Neuronal stem cell (in vitro differentiated cells): ENCODE measurements around the gene QPCT.

ENCODE experiments used
- DNase-seq: peaks from one replicate; pipeline ENCODE4 v3.0.0-alpha.2; 2013; ENCODE audit warnings: low spot score
- H2AFZ ChIP-seq: one replicate; pipeline ENCODE4 v1.6.1; 2013; ENCODE audit warnings: mild to moderate bottlenecking, low read length, inconsistent platforms
- H2AK5ac ChIP-seq: 2 replicates; pipeline ENCODE4 v1.6.1; 2013; ENCODE audit warnings: low read depth, mild to moderate bottlenecking, inconsistent platforms, low read length, moderate library complexity, mixed read lengths
- H2BK120ac ChIP-seq: 2 replicates; pipeline ENCODE4 v1.6.1; 2013; ENCODE audit warnings: low read depth, mild to moderate bottlenecking, inconsistent platforms, low read length, moderate library complexity, mixed read lengths
- H2BK12ac ChIP-seq: one replicate; pipeline ENCODE4 v1.6.1; 2013; ENCODE audit warnings: low read length, inconsistent platforms
- H2BK15ac ChIP-seq: 2 replicates; pipeline ENCODE4 v1.6.1; 2013; ENCODE audit warnings: mild to moderate bottlenecking, low read length, inconsistent platforms, mixed read lengths
- H2BK5ac ChIP-seq: one replicate; pipeline ENCODE4 v1.6.1; 2013; ENCODE audit warnings: inconsistent platforms, mild to moderate bottlenecking, low read length, moderate library complexity
- H3K14ac ChIP-seq: one replicate; pipeline ENCODE4 v1.6.1; 2013; ENCODE audit warnings: low read length, inconsistent platforms
- H3K18ac ChIP-seq: 2 replicates; pipeline ENCODE4 v1.6.1; 2013; ENCODE audit warnings: low read length, inconsistent platforms
- H3K23ac ChIP-seq: 2 replicates; pipeline ENCODE4 v1.6.1; 2013; ENCODE audit warnings: low read depth, mild to moderate bottlenecking, mixed read lengths, low read length, inconsistent platforms; ENCODE audit not compliant: poor library complexity
- H3K27ac ChIP-seq: replicated peaks from 3 replicates; pipeline ENCODE4 v1.5.1; 2013; ENCODE audit warnings: low read length, inconsistent platforms
- H3K27me3 ChIP-seq, 3 experiments: 2 replicates each; pipeline ENCODE4 v1.6.1; 2013; ENCODE audit warnings: low read length in 3 of 3, mild to moderate bottlenecking in 2 of 3, inconsistent platforms in 1 of 3, low read depth in 1 of 3, mixed read lengths in 1 of 3, moderate library complexity in 1 of 3; ENCODE audit not compliant: control insufficient read depth in 3 of 3, insufficient read depth in 3 of 3
- H3K36me3 ChIP-seq, 2 donors: replicated peaks in 1 of 2; 2 replicates each; pipeline ENCODE4 v1.6.1; 2013; ENCODE audit warnings: low read length in 2 of 2; ENCODE audit not compliant: control insufficient read depth in 2 of 2, insufficient read depth in 2 of 2
- H3K4ac ChIP-seq: 2 replicates; pipeline ENCODE4 v1.6.1; 2013; ENCODE audit warnings: inconsistent platforms, mild to moderate bottlenecking, low read length, moderate library complexity
- H3K4me1 ChIP-seq, 2 donors: 1 replicate in 1 of 2; 2 replicates in 1 of 2; pipeline ENCODE4 v1.6.1; 2013; ENCODE audit warnings: low read length in 2 of 2, low read depth in 1 of 2; ENCODE audit not compliant: control insufficient read depth in 2 of 2, insufficient read depth in 1 of 2
- H3K4me2 ChIP-seq: one replicate; pipeline ENCODE4 v1.6.1; 2013; ENCODE audit warnings: mild to moderate bottlenecking, low read length, inconsistent platforms; ENCODE audit not compliant: insufficient read depth, poor library complexity, severe bottlenecking
- H3K4me3 ChIP-seq, 2 donors: 2 replicates each; pipeline ENCODE4 v1.5.1; 2013; ENCODE audit warnings: low read length in 2 of 2, mild to moderate bottlenecking in 2 of 2, inconsistent platforms in 1 of 2, moderate library complexity in 1 of 2
- H3K79me1 ChIP-seq: one replicate; pipeline ENCODE4 v1.6.1; 2013; ENCODE audit warnings: low read depth, mild to moderate bottlenecking, inconsistent platforms, low read length, moderate library complexity
- H3K9ac ChIP-seq: one replicate; pipeline ENCODE4 v1.6.1; 2013; ENCODE audit warnings: mild to moderate bottlenecking, low read depth, low read length, inconsistent platforms; ENCODE audit not compliant: poor library complexity
- H3K9me3 ChIP-seq, 2 donors: replicated peaks in 1 of 2; 2 replicates each; pipeline versions ENCODE3 to v1.6.1; 2013; ENCODE audit warnings: low read length in 2 of 2, mild to moderate bottlenecking in 2 of 2, inconsistent platforms in 1 of 2, low read depth in 1 of 2, mixed read lengths in 1 of 2, moderate library complexity in 1 of 2; ENCODE audit not compliant: control insufficient read depth in 2 of 2, insufficient read depth in 1 of 2
- H4K8ac ChIP-seq: one replicate; pipeline ENCODE4 v1.6.1; 2013; ENCODE audit warnings: low read depth, mild to moderate bottlenecking, inconsistent platforms, low read length, moderate library complexity
- H4K91ac ChIP-seq: one replicate; pipeline ENCODE4 v1.6.1; 2013; ENCODE audit warnings: low read length, low read depth, mild to moderate bottlenecking, inconsistent platforms; ENCODE audit not compliant: poor library complexity
- WGBS, 2 donors: extraction: QIAGEN DNeasy Blood & Tissue Kit; methylation state at CpG; one replicate each; pipeline ENCODE4 v1.1.7; 2013; ENCODE audit warnings: missing lambda C conversion rate in 2 of 2, mixed read lengths in 1 of 2; ENCODE audit not compliant: insufficient read length in 2 of 2, insufficient replicate concordance in 1 of 2; ENCODE audit errors: extremely low coverage in 2 of 2; 5-methylcytosine and 5-hydroxymethylcytosine counted together

QPCT gene

GRCh38 chr2:37361994-37362698 lies 17.7 kb downstream of the QPCT start:
- Histone ChIP-seq H3K23ac (no peak overlapping the region), H2AK5ac (no peak overlapping the region), H3K9ac (no peak overlapping the region), H3K79me1 (no peaks in the 10 kb centered on the region), H3K4me3 (no peak overlapping the region), H3K18ac (no peak overlapping the region), H2BK5ac (no peak overlapping the region), H2AFZ (no peak overlapping the region), H3K27ac (no peak overlapping the region), H3K4me1 (no peaks in the 10 kb centered on the region), H3K4me2 (no peak overlapping the region), H4K91ac (no peak overlapping the region), H2BK120ac (no peak overlapping the region), H3K36me3 (no peaks in the 10 kb centered on the region), H4K8ac (no peak overlapping the region), H3K14ac (no peak overlapping the region), H3K27me3 (peaks cover 0 to 8% (median 0%) of the 10 kb centered on the region in 3 experiments), H2BK15ac (no peak overlapping the region), H2BK12ac (no peak overlapping the region), H3K9me3 (no peaks in the 10 kb centered on the region), H3K4ac (no peak overlapping the region)
- WGBS, 2 donors, result no CpG with 5 or more reads among the region's 9 CpGs
- DNase-seq, result no peak

- Histone ChIP-seq H3K23ac (no peak overlapping the region), H3K4me1 (no peaks in the 10 kb centered on the region), H2BK5ac (no peak overlapping the region), H3K79me1 (peaks cover 1% of the 10 kb centered on the region), H2BK15ac (no peak overlapping the region), H3K14ac (no peak overlapping the region), H3K9ac (no peak overlapping the region), H2AK5ac (no peak overlapping the region), H2AFZ (no peak overlapping the region), H2BK12ac (no peak overlapping the region), H3K4me3 (no peak overlapping the region), H3K27ac (no peak overlapping the region), H2BK120ac (no peak overlapping the region), H3K9me3 (no peaks in the 10 kb centered on the region), H4K91ac (no peak overlapping the region), H4K8ac (no peak overlapping the region), H3K36me3 (no peaks in the 10 kb centered on the region), H3K27me3 (peaks cover 0 to 8% (median 0%) of the 10 kb centered on the region in 3 experiments), H3K18ac (no peak overlapping the region), H3K4ac (no peak overlapping the region), H3K4me2 (no peak overlapping the region)
- WGBS, 2 donors, result no CpG with 5 or more reads among the region's 6 CpGs
- no peak for DNase-seq
These were observed 19.9 kb downstream of the QPCT start for GRCh38 chr2:37364351-37364750.

DNA sequence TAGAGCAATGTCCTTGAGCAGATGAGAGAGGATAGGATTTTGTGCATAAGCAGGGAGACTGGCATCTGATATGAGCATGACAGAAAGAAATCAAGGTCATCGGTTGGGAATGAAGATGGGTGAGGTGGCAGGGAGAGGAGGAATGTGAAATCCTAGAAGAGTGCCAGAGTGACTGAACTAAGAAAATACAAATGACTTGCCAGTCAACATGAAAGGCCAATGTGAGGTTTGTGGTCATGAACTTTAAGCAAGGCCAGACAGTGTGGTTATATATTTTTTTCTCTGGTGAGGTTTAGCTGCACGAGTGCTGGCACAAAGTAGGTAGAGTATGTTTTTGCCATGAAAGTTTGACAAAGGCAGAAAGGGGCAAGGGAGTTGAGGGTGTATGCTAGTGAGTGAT lies 21.2 kb downstream of the QPCT start:
- no peak overlapping the region for H3K9ac ChIP-seq
- H3K4me3 ChIP-seq, result no peak overlapping the region
- H2AFZ ChIP-seq, result no peak overlapping the region
- H3K27ac ChIP-seq, result no peak overlapping the region
- H2BK15ac ChIP-seq, result no peak overlapping the region
- no peak overlapping the region for H3K4me2 ChIP-seq
- H3K4ac ChIP-seq, result no peak overlapping the region
- H2BK12ac ChIP-seq, result no peak overlapping the region
- H2AK5ac ChIP-seq, result no peak overlapping the region
- no peak overlapping the region for H2BK120ac ChIP-seq
- no peak overlapping the region for H3K23ac ChIP-seq
- peaks cover 1% of the 10 kb centered on the region for H3K79me1 ChIP-seq
- no peaks in the 10 kb centered on the region for H3K36me3 ChIP-seq
- no peaks in the 10 kb centered on the region for H3K9me3 ChIP-seq
- H3K27me3 ChIP-seq, result peaks cover 0 to 8% (median 0%) of the 10 kb centered on the region in 3 experiments
- no peak overlapping the region for H4K91ac ChIP-seq
- no peak overlapping the region for H3K14ac ChIP-seq
- no peak for DNase-seq
- H3K4me1 ChIP-seq, result no peaks in the 10 kb centered on the region
- H4K8ac ChIP-seq, result no peak overlapping the region
- H3K18ac ChIP-seq, result no peak overlapping the region
- no CpG with 5 or more reads among the region's 2 CpGs for WGBS, 2 donors
- H2BK5ac ChIP-seq, result no peak overlapping the region

GRCh38 chr2:37366773-37367172 lies 22.3 kb downstream of the QPCT start:
- no peak overlapping the region for H2AFZ ChIP-seq
- H4K91ac ChIP-seq, result no peak overlapping the region
- H4K8ac ChIP-seq, result no peak overlapping the region
- H3K36me3 ChIP-seq, result no peaks in the 10 kb centered on the region
- no peak overlapping the region for H2BK120ac ChIP-seq
- no peak overlapping the region for H3K9ac ChIP-seq
- H3K18ac ChIP-seq, result no peak overlapping the region
- no peak overlapping the region for H3K14ac ChIP-seq
- H3K23ac ChIP-seq, result no peak overlapping the region
- H2BK12ac ChIP-seq, result no peak overlapping the region
- peaks cover 1% of the 10 kb centered on the region for H3K79me1 ChIP-seq
- H3K9me3 ChIP-seq, result no peaks in the 10 kb centered on the region
- peaks cover 0 to 3% (median 0%) of the 10 kb centered on the region in 3 experiments for H3K27me3 ChIP-seq
- no peak overlapping the region for H2BK15ac ChIP-seq
- no peak overlapping the region for H2AK5ac ChIP-seq
- no peak overlapping the region for H2BK5ac ChIP-seq
- H3K4me3 ChIP-seq, result no peak overlapping the region
- no peaks in the 10 kb centered on the region for H3K4me1 ChIP-seq
- no peak overlapping the region for H3K4me2 ChIP-seq
- no CpG with 5 or more reads among the region's 4 CpGs for WGBS, 2 donors
- no peak for DNase-seq
- no peak overlapping the region for H3K4ac ChIP-seq
- H3K27ac ChIP-seq, result no peak overlapping the region
